Middle frontal gyrus (tissue), 1 donor: Measurements from ENCODE around the gene STRIT1.
"Not testable (repeated sequence)": the region's sequence is repeated elsewhere in the genome, so short reads cannot be mapped to it uniquely, and the experiment has no call there.

ENCODE experiments used
- DNase-seq: peaks from one replicate; pipeline ENCODE4 v3.0.0-alpha.2; 2015; ENCODE audit warnings: low spot score; ENCODE audit errors: extremely low spot score

The STRIT1 gene

DNA sequence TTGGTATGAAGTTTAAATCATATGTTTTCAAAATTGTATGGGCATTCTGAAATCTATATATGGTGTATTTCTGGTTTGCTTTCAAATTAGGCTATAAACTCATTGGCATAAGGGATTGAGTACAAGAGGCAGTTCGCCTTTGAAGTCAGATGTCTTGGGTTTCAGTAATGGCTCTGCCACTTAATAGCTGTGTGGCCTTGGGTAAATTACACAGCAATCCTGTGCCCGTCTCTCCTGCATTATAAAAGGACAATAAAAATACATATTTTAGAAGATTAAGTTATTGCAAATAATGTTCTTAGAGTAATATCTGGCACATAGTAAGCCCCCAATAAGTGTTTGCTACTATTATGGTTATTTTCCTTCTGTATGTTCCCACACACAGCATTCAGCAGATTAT, 20.4 kb upstream of the STRIT1 start:
- DNase-seq: no peak

DNA sequence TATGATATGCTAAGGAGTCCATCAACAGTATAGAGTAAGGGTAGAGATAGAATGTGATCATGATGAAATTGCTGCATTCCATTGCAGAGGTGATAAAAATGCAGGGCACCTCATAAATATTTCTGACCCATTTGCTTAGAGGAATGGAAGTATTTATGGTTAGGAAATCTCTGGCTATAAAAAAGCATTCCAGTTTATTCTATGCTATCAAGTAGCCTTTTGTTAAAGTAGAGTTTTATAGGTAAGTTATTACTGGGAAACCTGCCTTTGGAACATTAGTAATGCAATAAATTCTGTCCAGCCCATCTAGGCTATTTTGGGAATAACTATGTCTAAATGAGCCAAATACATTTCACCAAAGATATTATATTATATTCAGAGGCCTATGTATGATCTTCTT, 19.8 kb upstream of the STRIT1 start:
- DNase-seq: no peak

DNA sequence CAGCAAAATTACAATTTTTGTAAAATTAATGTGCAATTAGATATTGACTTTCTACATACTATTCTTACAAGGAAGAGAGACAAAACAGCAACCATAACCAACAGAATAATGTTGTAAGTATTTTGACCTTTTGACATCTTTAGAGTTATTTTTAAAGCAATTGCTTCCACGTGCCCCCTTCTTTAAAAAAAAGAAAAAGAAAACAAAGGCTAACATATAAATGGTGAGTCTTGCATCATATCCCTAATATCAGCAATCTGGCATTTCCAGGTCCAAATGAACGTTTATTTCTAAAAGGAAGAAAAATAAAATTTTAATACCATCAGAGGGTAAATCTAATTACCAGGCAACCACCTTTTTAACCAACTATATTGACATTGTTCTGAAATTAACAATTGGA, 19.3 kb upstream of the STRIT1 start:
- no peak for DNase-seq

DNA sequence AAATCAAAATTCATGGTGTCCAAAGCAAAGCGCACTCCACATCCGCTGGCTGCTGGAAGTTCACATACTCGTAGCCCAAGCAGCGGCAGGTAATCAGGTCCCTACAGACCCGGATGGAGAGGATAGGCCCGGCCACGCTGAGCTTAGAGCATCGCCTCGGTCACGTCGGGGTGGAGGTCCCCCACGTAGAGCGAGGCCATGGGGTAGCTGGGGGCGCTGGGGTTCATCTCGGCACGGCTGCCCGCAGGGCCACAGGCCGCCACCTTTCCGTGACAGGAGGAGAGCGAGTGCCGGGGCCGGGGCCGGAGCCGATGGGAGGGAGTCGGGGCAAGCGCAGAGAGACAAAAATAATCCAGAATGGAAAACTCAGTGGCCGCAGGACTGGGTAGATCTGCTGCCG, 16.1 kb upstream of the STRIT1 start:
- DNase-seq: no peak

DNA sequence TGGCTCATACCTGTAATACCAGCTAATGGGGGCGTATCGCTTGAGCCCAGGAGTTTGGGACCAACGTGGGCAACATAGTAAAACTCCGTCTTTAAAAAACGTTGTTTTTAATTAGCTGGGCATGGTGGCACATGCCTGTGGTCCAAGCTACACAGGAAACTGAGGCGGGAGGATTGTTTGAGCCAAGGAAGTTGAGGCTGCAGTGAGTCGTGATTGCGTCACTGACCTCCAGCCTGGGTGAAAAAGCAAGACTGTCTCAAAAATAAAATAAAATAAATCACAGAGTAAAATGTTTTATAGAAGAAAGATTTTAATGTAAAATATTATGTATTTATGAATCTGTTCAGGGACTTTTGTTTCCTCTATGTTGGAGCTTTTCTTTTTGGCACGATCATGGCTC, 15.3 kb upstream of the STRIT1 start:
- DNase-seq: no peak

DNA sequence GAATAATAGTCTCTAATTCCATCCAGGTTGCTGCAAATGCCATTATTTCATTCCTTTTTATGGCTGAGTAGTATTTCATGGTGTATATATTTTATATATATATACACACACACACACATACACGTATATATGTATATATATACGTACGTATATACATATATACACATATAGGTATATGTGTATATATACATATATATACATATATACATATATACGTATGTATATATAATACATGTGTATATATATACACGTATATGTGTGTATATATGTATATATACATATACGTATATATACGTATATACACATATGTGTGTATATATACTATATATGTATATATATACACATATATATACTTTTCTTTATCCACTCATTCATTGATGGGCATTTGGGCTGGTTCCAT, 13.7 kb upstream of the STRIT1 start:
- DNase-seq: no peak

DNA sequence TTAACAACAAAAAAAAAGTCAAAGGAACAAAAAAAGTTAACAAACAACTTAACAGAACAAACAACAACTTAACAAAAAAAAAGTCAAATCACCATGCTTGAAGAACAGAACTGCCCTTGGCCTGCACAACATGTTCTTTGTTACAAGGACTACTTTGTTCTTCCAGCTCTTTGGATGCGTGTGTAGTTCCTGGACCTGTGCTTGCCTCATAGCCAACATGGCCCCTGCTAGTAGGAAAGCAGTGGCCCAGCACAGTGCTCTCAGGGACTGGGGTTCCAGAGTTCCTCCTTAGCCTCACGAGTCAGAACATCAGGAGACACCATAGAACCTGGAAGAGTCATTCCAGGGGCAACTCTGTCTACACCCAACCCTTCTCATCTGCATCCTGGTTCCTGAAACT, 10.9 kb upstream of the STRIT1 start:
- no peak for DNase-seq

DNA sequence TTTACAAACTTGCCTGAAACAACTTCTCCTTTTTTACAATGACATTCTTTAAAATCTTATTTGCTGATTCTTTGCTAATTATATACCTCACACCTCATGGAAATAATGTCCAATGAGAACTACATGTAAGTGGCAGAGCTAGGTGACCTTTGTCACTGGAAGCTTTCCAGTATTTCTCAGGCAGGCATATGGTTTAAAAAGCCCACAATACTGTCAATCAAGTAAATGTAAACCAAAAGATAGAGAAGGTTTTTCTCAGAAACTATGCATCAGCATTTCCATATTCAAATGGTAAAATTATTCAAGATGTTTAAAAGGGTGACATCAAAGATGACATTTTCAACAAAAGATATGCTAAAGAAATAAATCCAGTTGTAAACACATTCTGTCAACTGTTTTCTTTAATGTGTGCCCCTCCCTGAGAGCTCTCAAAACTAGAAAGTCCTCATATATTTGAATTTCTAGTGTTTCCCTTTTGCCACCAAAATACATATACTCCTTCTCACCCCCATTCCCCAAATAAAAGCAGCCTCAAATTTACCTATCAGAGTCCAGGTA, 10.1 kb upstream of the STRIT1 start:
- no peak for DNase-seq

DNA sequence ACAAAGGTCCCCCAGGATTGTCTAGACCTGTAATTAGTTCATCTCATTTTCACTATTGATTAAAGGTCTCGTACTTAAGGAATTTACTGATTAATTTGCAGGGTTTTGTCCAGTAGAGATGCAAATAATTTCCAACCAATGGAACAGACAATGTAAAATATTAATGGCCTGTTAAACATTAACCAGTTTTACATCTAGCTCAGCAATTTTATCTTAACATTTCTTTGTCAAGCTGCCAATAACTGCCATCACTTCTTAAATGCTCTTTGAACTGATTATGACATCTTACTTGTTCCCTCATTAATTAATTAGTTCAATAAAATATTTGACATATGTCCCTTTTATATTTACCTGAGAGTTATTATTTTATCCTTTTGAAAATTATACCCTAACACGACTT, 9.4 kb upstream of the STRIT1 start:
- no peak for DNase-seq

DNA sequence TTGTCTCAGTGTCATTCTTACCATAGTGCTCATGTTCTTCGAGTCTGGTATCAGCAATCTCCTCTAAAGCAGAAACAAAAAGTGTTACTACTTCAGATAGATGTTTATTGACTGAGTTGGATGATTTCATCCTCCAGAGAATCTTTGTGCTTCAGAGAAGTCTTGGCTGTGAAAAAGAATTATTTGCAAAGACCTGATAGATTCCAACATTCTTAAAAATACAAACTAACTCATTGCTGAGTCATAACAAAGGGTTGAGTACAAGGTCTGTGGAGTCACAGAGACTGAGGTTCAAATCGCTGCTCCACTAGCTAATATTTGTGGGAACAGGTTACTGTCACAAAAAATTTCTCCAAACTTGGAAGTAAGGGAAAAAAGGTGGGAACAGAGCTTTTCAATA, 9.0 kb upstream of the STRIT1 start:
- DNase-seq: no peak

DNA sequence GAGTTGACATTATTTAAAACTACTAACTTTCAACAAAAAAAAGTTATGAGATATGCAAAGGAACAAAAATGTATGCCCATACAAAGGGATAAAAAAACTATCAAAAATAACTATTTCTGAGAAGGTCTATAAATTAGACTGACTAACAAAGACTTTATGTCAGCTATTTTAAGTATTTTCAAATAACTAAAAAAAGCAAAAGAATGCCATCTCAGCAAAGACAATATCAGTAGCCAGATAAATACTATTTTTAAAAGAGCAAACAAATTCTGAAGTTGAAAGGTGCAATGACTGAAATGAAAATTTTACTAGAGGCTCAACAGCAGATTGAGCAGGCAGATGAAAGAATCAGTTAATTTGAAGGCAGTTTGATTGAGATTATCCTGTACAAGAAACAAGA, 3.6 kb upstream of the STRIT1 start:
- DNase-seq: no peak

DNA sequence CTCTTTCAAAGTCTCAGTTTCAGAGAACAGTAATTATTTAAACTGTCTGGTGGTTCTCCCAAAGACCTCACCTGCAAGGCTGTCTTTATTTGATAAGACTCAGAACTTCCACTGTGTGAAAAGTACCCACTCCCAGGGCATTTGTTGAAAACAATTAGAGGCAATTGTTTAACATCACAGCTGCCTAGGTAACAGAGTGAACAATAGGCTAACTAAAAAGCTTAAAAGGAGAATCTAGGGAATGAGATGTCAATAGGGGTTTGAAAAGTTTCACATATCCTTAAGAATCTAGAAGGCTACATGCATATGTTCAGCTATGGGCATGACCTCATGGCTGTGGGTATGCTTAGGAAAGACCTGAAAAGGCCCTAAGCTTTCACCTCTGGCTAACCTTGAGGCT, 2.9 kb upstream of the STRIT1 start:
- no peak for DNase-seq

DNA sequence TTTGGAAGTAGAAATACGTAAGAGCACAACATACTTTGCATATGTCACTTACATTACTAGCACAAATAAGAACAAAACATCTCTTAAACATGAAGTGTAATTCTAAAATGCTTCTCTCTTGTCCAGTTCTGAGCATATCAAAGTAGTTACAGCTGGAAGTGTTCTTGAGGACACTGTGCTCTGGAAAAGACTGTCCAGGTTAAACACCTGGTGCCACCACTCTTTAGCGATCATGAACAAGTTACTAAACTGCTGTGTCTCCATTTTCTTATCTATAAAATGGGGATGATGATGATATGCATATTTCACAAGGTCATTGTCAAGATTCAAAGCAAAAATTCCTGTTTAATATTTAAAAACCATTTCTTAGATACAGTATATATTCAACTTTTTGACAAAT, 790 bp downstream of the STRIT1 start:
- no peak for DNase-seq

DNA sequence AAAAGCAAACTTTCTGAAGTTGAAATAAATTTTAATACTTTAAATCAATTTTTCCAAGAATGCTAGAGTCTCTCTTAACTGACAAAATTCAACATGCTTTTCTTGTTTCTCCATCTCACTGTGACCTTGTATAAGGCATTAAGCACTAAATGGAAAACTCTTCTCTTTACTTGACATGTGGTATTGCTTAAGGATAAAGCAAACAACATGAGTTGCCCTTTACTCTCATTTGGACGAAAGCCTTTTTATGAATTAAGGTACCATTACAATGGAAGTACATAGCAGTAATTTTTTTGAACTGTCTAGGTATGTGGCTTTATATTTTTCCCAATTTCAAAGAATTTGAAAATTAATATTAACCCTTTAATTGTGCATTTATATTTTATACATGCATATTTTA, 1.4 kb downstream of the STRIT1 start:
- no peak for DNase-seq

DNA sequence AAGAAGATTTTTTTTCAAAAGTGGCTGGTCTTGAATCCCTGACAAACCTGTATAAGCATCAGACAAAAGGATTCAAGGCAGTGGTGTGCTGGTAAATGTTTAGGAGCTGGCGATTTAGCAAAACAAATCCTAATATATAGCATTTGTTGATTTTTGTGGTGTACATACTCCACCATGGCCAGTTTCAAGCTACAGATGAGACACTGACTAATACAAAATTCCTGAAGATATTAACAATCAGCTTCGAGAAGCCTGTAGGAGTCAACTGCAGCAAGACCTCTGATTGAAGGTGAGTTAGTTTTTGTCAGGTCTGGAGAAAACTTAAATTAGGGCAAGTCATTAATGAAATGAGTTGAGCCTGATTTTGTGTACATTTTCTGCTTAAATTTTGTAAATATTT, 6.7 kb downstream of the STRIT1 start:
- DNase-seq: no peak

DNA sequence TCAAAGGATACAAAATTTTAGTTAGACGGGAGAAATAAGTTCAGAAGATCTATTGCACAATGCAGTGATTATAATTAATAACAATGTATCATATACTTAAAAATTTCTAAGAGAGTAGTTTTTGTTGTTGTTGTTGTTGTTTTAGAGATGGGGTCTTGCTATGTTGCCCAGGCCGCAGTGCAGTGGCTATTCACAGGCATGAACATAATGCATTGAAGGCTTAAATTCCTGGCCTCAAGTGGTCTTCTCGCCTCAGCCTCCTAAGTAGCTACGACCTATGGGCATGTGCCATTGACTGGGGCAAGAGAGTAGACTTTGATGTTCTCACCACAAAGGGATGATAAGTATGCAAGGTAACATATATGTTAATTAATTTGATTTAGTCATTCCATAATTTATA, 7.5 kb downstream of the STRIT1 start:
- DNase-seq: no peak

DNA sequence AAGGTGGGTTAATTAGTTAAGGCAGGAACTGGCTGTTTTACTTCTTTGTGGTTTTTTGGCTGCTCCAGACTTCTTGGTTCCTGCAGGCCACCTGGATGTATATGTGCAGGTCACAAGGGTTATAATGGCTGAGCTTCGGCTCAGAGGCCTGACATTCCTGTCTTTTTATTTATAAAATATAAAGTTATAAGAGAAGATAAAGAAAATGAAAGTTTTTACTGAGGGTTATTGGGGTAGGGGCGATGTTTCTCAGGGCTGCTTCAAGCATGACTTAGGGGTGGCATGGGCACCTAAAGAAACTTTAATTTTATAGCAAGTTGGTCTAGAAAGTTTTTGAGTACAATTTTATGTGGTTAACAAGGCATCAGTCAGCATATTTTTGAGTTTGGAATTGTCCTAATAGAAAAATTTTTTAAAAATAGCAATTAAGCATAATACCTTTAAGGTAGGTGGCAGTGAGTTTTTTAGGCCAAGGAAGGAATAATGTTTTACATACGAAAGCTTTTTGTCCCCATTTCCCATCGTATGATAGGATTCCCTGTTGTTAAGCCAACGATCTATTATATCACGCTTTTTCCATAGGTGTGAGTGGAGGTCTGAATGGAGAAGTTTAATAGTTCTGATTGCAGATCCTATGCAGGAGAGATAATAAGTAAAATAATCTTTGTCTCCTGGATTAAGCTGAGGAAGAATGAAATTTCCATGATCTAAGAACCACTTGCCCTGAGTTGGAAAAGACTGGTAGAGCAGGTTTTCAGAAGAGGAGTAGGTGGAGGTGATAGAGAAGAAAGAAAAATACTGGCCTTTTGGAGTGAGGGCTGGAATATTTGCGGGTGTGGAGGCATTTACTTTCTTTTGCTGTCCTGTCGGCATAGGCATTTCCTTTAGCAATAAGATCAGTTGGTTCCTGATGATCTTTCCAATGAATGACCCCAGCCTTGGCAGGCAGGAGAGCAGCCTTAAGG, 10.1 kb downstream of the STRIT1 start:
- no peak for DNase-seq

DNA sequence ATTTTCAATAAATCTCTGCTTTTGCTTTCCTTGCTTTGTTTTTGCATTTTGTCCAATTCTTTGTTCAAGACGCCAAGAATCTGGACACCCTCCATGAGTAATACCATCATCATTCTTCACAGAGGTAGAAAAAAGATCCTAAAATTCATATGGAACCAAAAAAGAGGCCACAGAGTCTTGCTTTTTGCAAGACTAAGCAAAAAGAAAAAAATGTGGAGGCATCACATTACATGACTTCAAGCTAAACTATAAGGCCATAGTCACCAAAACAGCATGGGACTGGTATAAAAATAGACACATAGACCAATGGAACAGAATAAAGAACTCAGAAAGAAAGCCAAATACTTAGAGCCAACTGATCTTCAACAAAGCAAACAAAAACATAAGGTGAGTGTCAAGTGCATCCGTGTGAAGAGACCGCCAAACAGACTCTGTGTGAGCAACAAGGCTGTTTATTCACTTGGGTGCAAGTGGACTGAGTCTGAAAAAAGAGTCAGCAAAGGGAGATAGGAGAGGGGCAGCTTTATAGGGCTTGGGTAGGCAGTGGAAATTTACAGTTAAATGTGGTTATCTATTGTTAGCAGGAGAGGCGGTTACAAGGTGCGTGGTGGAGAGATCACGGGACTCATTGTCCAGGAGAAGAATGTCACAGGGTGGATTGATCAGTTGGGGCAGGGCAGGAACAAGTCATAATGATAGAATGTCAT, 10.9 kb downstream of the STRIT1 start:
- no peak for DNase-seq

DNA sequence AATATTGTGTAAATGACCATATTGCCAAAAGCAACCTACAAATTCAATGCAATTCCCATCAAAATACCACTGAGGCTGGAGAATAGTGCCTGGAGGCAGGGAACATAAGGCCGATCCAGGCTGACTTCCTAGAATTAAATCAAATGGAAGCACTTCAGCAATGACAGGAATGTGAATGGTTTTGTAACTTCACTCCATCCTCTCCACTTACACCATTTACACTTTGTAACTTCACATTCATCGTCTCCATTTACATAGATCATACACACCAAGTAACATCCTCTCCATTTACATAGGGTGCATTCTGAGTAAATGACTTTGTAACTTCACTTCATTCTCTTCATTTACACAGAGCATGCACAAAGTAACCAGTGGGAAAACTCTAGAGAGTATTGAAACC, 11.6 kb downstream of the STRIT1 start:
- DNase-seq: no peak

DNA sequence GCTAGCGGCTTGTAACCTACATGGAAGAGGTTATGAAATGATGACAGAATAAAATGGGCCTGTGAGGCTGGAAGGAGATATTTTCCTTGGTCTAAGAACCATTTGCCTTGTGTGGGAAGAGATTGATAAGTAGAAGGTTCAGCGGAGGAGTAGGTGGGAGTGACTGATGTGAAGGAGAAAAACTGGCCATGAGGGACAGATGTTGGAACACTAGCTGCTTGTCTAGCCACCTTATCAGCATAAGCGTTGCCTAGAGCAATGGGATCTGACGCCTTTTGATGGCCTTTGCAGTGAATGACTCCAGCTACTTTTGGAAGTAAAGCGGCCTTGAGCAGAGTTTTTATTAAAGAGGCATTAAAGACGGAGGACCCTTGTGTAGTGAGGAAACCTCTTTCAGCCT, 17.4 kb downstream of the STRIT1 start:
- not testable (repeated sequence) for DNase-seq

DNA sequence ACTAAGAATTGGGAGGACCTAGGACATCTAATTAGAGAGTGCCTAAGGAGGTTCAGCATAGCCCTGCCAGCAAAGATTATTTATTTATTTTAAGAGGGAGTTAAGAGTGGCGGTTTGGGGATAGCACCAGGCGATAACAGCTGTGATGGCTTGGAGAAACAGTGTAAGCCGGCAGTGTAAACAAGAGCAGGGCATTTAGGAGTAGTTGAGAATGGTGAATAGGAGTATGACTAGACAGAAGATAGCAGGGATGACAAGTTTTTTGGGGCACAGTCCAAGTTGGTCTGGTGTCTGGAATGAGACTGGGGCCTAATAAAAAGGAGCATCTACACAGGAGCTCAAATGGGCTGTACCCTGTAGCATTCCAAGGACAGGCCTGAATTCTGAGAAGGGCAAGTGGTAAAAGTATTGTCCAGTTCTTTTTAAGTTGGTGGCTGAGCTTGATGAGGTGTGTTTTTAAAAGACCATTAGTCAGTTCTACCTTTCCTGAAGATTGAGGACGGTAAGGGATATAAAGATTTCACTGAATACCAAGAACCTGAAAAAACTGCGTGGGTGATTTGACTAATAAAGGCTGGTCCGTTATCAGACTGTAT, 18.2 kb downstream of the STRIT1 start:
- not testable (repeated sequence) for DNase-seq

DNA sequence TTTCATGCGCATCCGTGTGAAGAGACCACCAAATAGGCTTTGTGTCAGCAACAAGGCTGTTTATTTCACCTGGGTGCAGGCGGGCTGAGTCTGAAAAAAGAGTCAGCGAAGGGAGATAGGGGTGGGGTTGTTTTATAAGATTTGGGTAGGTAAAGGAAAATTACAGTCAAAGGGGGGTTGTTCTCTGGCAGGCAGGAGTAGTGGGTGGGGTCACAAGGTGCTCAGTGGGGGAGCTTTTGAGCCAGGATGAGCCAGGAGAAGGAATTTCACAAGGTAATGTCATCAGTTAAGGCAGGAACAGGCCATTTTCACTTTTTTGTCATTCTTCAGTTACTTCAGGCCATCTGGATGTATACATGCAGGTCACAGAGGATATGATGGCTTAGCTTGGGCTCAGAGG, 19.0 kb downstream of the STRIT1 start:
- DNase-seq: not testable (repeated sequence)
